Measurements from ENCODE around the gene RSRC2. TPM values are rescaled to one million over a fixed set of nuclear protein-coding genes. Genes with fewer than 3 reads are reported as not detected.
"Not testable (repeated sequence)": the region's sequence is repeated elsewhere in the genome, so short reads cannot be mapped to it uniquely, and the experiment has no call there.

The RSRC2 gene
- total and polyA plus RNA-seq, 5 donors, result 40.2 to 49.6 (median 44.6) TPM

GRCh38 chr12:122486360-122486759 is 40.4 kb downstream of the RSRC2 start:
- H3K4me1 ChIP-seq (ENCODE audit: control insufficient read depth, insufficient read depth, low read length); H3K27ac ChIP-seq (ENCODE audit: low read length); intact Hi-C loops (cut with DNase I); H3K27me3 ChIP-seq (ENCODE audit: control insufficient read depth, insufficient read depth); H3K4me3 ChIP-seq (ENCODE audit: low read length); H3K9me3 ChIP-seq (ENCODE audit: control insufficient read depth, low read length); DNase-seq; ATAC-seq: not testable (repeated sequence)
- 93% methylated on average over 6 of the region's 6 CpGs for WGBS

GRCh38 chr12:122484385-122484784 is 42.4 kb downstream of the RSRC2 start:
- H3K4me3 ChIP-seq (ENCODE audit: low read length); intact Hi-C loops (cut with DNase I); H3K27ac ChIP-seq (ENCODE audit: low read length); DNase-seq; H3K4me1 ChIP-seq (ENCODE audit: control insufficient read depth, insufficient read depth, low read length); H3K27me3 ChIP-seq (ENCODE audit: control insufficient read depth, insufficient read depth); ATAC-seq; H3K9me3 ChIP-seq (ENCODE audit: control insufficient read depth, low read length): not testable (repeated sequence)
- WGBS, result 95% methylated on average over 1 of the region's 1 CpG

DNA sequence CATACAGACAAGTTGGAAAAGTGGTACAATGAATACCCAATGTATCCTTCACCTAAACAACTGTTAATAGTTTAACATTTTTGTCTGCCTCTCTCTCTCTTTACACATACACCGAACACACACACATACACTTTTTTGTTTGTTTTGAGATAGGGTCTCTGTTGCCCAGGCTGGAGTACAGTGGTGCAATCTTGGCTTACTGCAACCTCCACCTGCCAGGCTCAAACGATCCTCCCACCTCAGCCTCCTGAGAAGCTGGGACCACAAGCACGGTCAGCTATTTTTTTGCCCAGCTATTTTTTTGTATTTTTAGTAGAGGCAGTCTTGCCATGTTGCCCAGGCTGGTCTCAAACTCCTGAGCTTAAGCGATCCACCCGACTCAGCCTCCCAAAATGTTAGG is 42.8 kb downstream of the RSRC2 start:
- 90% methylated on average over 5 of the region's 5 CpGs for WGBS
- DNase-seq (no peak), ATAC-seq (no peak)
- intact Hi-C loops (cut with DNase I), result no loop called here
- H3K4me1 ChIP-seq (ENCODE audit: control insufficient read depth, insufficient read depth, low read length), result no peaks in the 10 kb centered on the region
- no peaks in the 10 kb centered on the region for H3K27me3 ChIP-seq (ENCODE audit: control insufficient read depth, insufficient read depth)
- H3K4me3 ChIP-seq (ENCODE audit: low read length), result no peak overlapping the region
- no peaks in the 10 kb centered on the region for H3K9me3 ChIP-seq (ENCODE audit: control insufficient read depth, low read length)
- no peak overlapping the region for H3K27ac ChIP-seq (ENCODE audit: low read length)

DNA sequence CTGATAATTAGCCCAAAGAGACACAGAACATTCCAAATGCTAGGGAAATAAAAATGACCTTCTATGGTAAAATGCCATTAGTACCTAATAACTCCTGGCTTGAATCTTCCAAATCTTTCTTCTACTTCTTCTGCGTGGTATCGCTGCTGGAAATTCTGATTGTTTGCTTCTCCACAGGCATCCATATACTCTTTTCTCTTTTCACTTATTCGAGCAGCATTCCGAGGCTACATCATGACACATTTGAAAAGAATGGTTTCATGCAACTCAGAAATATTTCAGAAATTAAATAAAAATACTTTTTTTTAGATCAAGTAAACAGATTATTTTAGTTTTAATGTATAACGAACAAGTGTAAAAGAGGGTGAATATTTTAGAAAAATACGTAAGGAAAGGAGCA is 44.9 kb downstream of the RSRC2 start:
- ATAC-seq, result no peak
- Histone ChIP-seq H3K27ac (ENCODE audit: low read length) (no peak overlapping the region), H3K4me1 (ENCODE audit: control insufficient read depth, insufficient read depth, low read length) (no peaks in the 10 kb centered on the region), H3K9me3 (ENCODE audit: control insufficient read depth, low read length) (no peaks in the 10 kb centered on the region), H3K27me3 (ENCODE audit: control insufficient read depth, insufficient read depth) (no peaks in the 10 kb centered on the region), H3K4me3 (ENCODE audit: low read length) (no peak overlapping the region)
- DNase-seq, result no peak
- WGBS, result 95% methylated on average over 6 of the region's 6 CpGs
- intact Hi-C loops (cut with DNase I), result no loop called here

GRCh38 chr12:122480753-122481152 is 46.0 kb downstream of the RSRC2 start:
- Histone ChIP-seq H3K27ac (ENCODE audit: low read length) (no peak overlapping the region), H3K4me1 (ENCODE audit: control insufficient read depth, insufficient read depth, low read length) (no peaks in the 10 kb centered on the region), H3K9me3 (ENCODE audit: control insufficient read depth, low read length) (no peaks in the 10 kb centered on the region), H3K4me3 (ENCODE audit: low read length) (no peak overlapping the region), H3K27me3 (ENCODE audit: control insufficient read depth, insufficient read depth) (no peaks in the 10 kb centered on the region)
- DNase-seq, result no peak
- 94% methylated on average over 8 of the region's 8 CpGs for WGBS
- intact Hi-C loops (cut with DNase I), result no loop called here
- ATAC-seq, result no peak

DNA sequence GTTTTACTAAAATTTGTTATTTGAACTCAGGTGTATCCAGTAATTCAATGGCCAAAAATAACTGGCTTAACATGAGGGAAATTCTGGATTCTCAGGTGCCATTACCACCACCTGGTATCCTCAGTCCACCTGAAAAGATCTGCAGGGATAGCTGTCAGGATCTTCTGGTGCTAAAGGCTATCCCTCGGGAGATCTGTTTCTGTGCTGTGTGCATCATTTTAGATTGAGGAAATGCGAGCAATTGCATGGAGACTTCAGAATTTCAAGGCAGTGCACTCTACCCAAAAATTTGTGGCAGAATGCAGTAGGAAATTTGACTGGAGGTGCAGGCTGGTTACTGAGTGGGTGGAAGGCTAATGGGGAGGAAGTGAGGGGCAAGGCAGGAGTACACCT is 52.4 kb downstream of the RSRC2 start:
- H3K4me3 ChIP-seq (ENCODE audit: low read length), result no peak overlapping the region
- ATAC-seq (no peak), DNase-seq (no peak)
- intact Hi-C loops (cut with DNase I), result loop anchor here (5.0 to 10.0 kb wide), 4 partner anchors 50 to 80 kb away; partner anchors contain the start of gene CLIP1 (in 1 of the 4)
- no peaks in the 10 kb centered on the region for H3K9me3 ChIP-seq (ENCODE audit: control insufficient read depth, low read length)
- WGBS, result 90% methylated on average over 2 of the region's 2 CpGs
- H3K4me1 ChIP-seq (ENCODE audit: control insufficient read depth, insufficient read depth, low read length), result no peaks in the 10 kb centered on the region
- H3K27ac ChIP-seq (ENCODE audit: low read length), result no peak overlapping the region
- no peaks in the 10 kb centered on the region for H3K27me3 ChIP-seq (ENCODE audit: control insufficient read depth, insufficient read depth)

DNA sequence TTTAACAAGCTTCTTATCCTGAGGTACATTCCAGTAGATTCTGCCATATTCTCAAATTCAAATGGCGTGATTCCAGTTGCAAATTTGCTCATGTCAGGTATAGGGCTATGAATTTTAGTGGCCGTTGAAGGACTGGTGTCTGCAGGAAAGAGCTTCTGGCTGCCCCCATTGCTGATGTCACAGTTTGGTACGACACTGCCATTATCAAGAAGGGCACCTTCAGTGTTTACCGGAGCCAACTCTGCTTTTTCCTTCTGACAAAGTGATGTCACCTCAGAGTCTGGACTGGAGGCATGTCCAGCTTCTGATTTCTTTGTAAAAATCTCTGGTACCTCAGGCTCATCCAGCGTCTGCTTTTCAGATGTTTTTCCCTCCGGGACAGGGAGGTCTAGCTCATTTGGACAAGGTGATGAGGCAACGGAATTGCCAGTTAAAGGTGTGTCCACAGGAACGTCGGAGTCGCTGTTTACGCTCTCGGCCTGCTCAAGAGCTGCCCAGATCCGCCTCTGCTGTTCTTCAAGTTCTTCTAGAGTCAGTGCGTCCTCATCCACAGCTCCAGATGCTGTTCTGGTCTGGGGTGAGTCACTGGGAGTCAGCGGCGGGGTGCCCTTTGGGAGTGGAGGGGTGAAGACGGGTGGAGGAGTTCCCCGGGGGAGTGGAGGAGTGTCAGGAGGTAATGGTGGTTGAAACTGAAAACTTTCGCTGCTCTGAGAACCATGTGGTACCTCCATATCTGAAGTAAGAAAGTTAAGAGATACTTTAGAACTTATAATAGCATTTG is 53.0 kb downstream of the RSRC2 start:
- no peaks in the 10 kb centered on the region for H3K27me3 ChIP-seq (ENCODE audit: control insufficient read depth, insufficient read depth)
- H3K9me3 ChIP-seq (ENCODE audit: control insufficient read depth, low read length), result no peaks in the 10 kb centered on the region
- intact Hi-C loops (cut with DNase I), result loop anchor here (5.0 to 10.0 kb wide), 4 partner anchors 49 to 79 kb away; partner anchors contain the start of gene CLIP1 (in 1 of the 4)
- ATAC-seq (peak in 1 of 2 donors; percentile 13), DNase-seq (no peak)
- 75% methylated on average over 19 of the region's 19 CpGs for WGBS
- no peak overlapping the region for H3K4me3 ChIP-seq (ENCODE audit: low read length)
- no peaks in the 10 kb centered on the region for H3K4me1 ChIP-seq (ENCODE audit: control insufficient read depth, insufficient read depth, low read length)
- no peak overlapping the region for H3K27ac ChIP-seq (ENCODE audit: low read length)

DNA sequence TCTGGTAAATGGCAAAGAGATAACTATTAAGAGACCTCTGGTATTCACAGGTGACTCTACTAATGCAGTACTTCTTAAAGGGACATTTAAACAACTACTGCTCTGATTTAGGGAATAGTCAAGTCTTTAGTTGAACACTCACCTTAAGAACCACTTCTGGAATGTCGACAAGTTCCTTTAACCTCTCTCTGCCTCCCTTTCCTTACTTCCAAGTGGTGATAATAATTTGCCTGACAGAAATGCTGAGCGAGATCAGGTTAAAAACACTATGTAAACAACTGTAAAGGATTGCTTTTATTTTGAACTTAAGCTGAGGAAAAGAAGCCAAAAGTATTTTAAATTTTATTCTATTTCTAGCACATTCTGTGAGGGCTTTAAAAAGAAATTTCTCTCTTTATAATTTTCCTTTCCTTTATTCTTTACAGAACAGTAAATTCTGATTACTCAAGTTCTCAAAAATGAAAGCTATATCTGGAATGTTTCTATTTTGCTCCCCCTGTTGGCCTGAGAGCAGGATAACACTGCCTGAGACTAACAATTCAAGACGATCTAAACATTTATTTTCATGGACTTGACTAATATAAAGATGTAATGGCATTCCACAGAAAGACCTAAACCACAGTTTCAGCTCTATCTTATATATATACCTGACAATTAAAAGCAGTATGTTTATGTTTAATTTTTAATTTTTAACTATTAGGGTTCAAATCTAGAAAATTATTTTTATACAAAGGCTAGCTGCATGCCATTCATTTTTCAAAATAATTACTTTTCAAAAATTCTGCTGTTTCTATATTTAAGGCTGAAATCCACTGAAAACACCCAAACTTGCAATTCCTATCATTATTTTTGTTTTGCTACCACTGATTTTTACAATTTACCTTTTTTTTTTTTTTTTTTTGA is 55.2 kb downstream of the RSRC2 start:
- H3K4me1 ChIP-seq (ENCODE audit: control insufficient read depth, insufficient read depth, low read length), result no peaks in the 10 kb centered on the region
- H3K4me3 ChIP-seq (ENCODE audit: low read length), result no peak overlapping the region
- peak in 1 of 2 donors; percentile 50 for ATAC-seq
- intact Hi-C loops (cut with DNase I), result loop anchor here (5.0 to 10.0 kb wide), 4 partner anchors 47 to 77 kb away; partner anchors contain the start of gene CLIP1 (in 1 of the 4)
- no peaks in the 10 kb centered on the region for H3K9me3 ChIP-seq (ENCODE audit: control insufficient read depth, low read length)
- no peak overlapping the region for H3K27ac ChIP-seq (ENCODE audit: low read length)
- no peaks in the 10 kb centered on the region for H3K27me3 ChIP-seq (ENCODE audit: control insufficient read depth, insufficient read depth)
- 26% methylated on average over 3 of the region's 3 CpGs for WGBS
- no peak for DNase-seq

GRCh38 chr12:122470576-122470975 is 56.2 kb downstream of the RSRC2 start:
- not testable (repeated sequence) for H3K9me3 ChIP-seq (ENCODE audit: control insufficient read depth, low read length); ATAC-seq; H3K4me3 ChIP-seq (ENCODE audit: low read length); H3K27me3 ChIP-seq (ENCODE audit: control insufficient read depth, insufficient read depth); H3K4me1 ChIP-seq (ENCODE audit: control insufficient read depth, insufficient read depth, low read length); H3K27ac ChIP-seq (ENCODE audit: low read length)
- intact Hi-C loops (cut with DNase I), result loop anchor here (5.0 to 10.0 kb wide), 4 partner anchors 46 to 76 kb away; partner anchors contain the start of gene CLIP1 (in 1 of the 4)
- 94% methylated on average over 7 of the region's 7 CpGs for WGBS
- peak in 1 of 3 donors; percentile 51 for DNase-seq

- H3K4me3 ChIP-seq (ENCODE audit: low read length); ATAC-seq; H3K27me3 ChIP-seq (ENCODE audit: control insufficient read depth, insufficient read depth); H3K4me1 ChIP-seq (ENCODE audit: control insufficient read depth, insufficient read depth, low read length); H3K9me3 ChIP-seq (ENCODE audit: control insufficient read depth, low read length); DNase-seq; H3K27ac ChIP-seq (ENCODE audit: low read length): not testable (repeated sequence)
- WGBS, result 79% methylated on average over 6 of the region's 6 CpGs
- intact Hi-C loops (cut with DNase I), result loop anchor here (5.0 to 10.0 kb wide), 4 partner anchors 45 to 75 kb away; partner anchors contain the start of gene CLIP1 (in 1 of the 4)
These were observed 56.9 kb downstream of the RSRC2 start for GRCh38 chr12:122469856-122470255.

- no peak overlapping the region for H3K27ac ChIP-seq (ENCODE audit: low read length)
- H3K9me3 ChIP-seq (ENCODE audit: control insufficient read depth, low read length), result no peaks in the 10 kb centered on the region
- no peak for ATAC-seq
- WGBS, result 77% methylated on average over 4 of the region's 4 CpGs
- H3K4me3 ChIP-seq (ENCODE audit: low read length), result no peak overlapping the region
- DNase-seq, result no peak
- no peaks in the 10 kb centered on the region for H3K4me1 ChIP-seq (ENCODE audit: control insufficient read depth, insufficient read depth, low read length)
- no peaks in the 10 kb centered on the region for H3K27me3 ChIP-seq (ENCODE audit: control insufficient read depth, insufficient read depth)
- intact Hi-C loops (cut with DNase I), result no loop called here
These were observed 58.8 kb downstream of the RSRC2 start for GRCh38 chr12:122467983-122468382.

Measured in right cardiac atrium (tissue), 5 donors.